ENCODE results near the gene DHH. TPM values are rescaled to one million over a fixed set of nuclear protein-coding genes. Genes with fewer than 3 reads are reported as not detected.
A peak's percentile ranks its signal among the peaks of the same experiment; 100 is the strongest.
"Not testable (repeated sequence)": the region's sequence is repeated elsewhere in the genome, so short reads cannot be mapped to it uniquely, and the experiment has no call there.

Gene DHH
- total RNA-seq, 1 donor from 2014 or later: 0.52 TPM

- H3K4me3 ChIP-seq (ENCODE audit: low read depth, low read length): no peak overlapping the region
- DNase-seq (ENCODE audit: low read depth): no peak
- TF ChIP-seq CTCF (conservative IDR thresholded peaks at IDR 0.05; ENCODE audit: low read depth, low read length): no peak
Observed at GRCh38 chr12:49133014-49133413, 38.4 kb upstream of the DHH start.

GRCh38 chr12:49131894-49132461 is 37.4 kb upstream of the DHH start:
- TF ChIP-seq CTCF (conservative IDR thresholded peaks at IDR 0.05; ENCODE audit: low read depth, low read length): no peak
- DNase-seq (ENCODE audit: low read depth): no peak
- peak overlapping the region; percentile 99 for H3K4me3 ChIP-seq (ENCODE audit: low read depth, low read length)

GRCh38 chr12:49131051-49131893 is 36.7 kb upstream of the DHH start, which contains the start of gene TUBA1B:
TUBA1B (minus strand) TSS chr12:49131395; CDS start chr12:49131300, 95 bp downstream.
- DNase-seq (ENCODE audit: low read depth): no peak

GRCh38 chr12:49130151-49131050 is 35.8 kb upstream of the DHH start:
- peak overlapping the region; percentile 99 for H3K4me3 ChIP-seq (ENCODE audit: low read depth, low read length)
- peak; percentile 86 for TF ChIP-seq CTCF (conservative IDR thresholded peaks at IDR 0.05; ENCODE audit: low read depth, low read length)
- DNase-seq (ENCODE audit: low read depth): no peak

More at GRCh38 chr12:49131051-49131893, 36.7 kb upstream of the DHH start, which contains the start of gene TUBA1B:
- peak within 1 kb of the TSS; percentile 99 for H3K4me3 ChIP-seq (ENCODE audit: low read depth, low read length)
- TF ChIP-seq CTCF (conservative IDR thresholded peaks at IDR 0.05; ENCODE audit: low read depth, low read length): no peak

- peak overlapping the region; percentile 99 for H3K4me3 ChIP-seq (ENCODE audit: low read depth, low read length)
- DNase-seq (ENCODE audit: low read depth): no peak
- TF ChIP-seq CTCF (conservative IDR thresholded peaks at IDR 0.05; ENCODE audit: low read depth, low read length): no peak
Observed at GRCh38 chr12:49129332-49130150, 34.9 kb upstream of the DHH start.

- not testable (repeated sequence) for DNase-seq (ENCODE audit: low read depth)
Observed at GRCh38 chr12:49127971-49128370, 33.4 kb upstream of the DHH start.

More at GRCh38 chr12:49127971-49128370, 33.4 kb upstream of the DHH start:
- not testable (repeated sequence) for H3K4me3 ChIP-seq (ENCODE audit: low read depth, low read length)
